Panc1 (cell line): ENCODE measurements around the gene WNT5A. TPM values are rescaled to one million over a fixed set of nuclear protein-coding genes. Genes with fewer than 3 reads are reported as not detected.

Source experiments
- ATAC-seq: fragments of 200-7000 bp; cut with Tn5 transposase; 2 replicates; pipeline ENCODE4 v1.9.1; 2020; ENCODE audit warnings: mild to moderate bottlenecking, moderate library complexity
- BruUV-seq: library from RNA; stranded (reverse); fragments of 400-500 nt; replicated peaks from 2 replicates; lab custom pipeline; 2021; lab: Mats Ljungman, UMichigan
- CTCF ChIA-PET: fragments of 300-600 bp; sonication (Branson Sonifier 250); formaldehyde crosslinking; loops from one replicate; lab custom pipeline; 2022; ENCODE audit warnings: antibody characterized with exemption; lab: Charles Lee
- POLR2A ChIA-PET: fragments of 300-600 bp; sonication (Branson Sonifier 250); formaldehyde crosslinking; loops from one replicate; lab custom pipeline; 2022; ENCODE audit warnings: antibody characterized with exemption; lab: Charles Lee
- DNase-seq: peaks from one replicate; pipeline ENCODE4 v3.0.0-alpha.2; 2010; ENCODE audit warnings: low read depth, low spot score
- H3K27ac ChIP-seq: 2 replicates; pipeline ENCODE4 v1.5.1; 2011; ENCODE audit warnings: mild to moderate bottlenecking, low read length, inconsistent platforms
- H3K27me3 ChIP-seq: fragments of 200-500 bp; sonication (Bioruptor generic); 2 replicates; pipeline ENCODE4 v1.6.0; 2014; ENCODE audit warnings: low read length, inconsistent platforms; ENCODE audit not compliant: control insufficient read depth, insufficient read depth
- H3K36me3 ChIP-seq: fragments of 200-500 bp; sonication (Bioruptor generic); 2 replicates; pipeline ENCODE4 v1.5.1; 2014; ENCODE audit warnings: inconsistent platforms, mild to moderate bottlenecking, low read length, moderate library complexity; ENCODE audit not compliant: control insufficient read depth, insufficient read depth
- H3K4me1 ChIP-seq: 2 replicates; pipeline ENCODE4 v1.5.1; 2011; ENCODE audit warnings: inconsistent platforms, mild to moderate bottlenecking, low read length, moderate library complexity; ENCODE audit not compliant: control insufficient read depth, insufficient read depth
- H3K4me3 ChIP-seq, 2 experiments: 2 replicates each; pipeline ENCODE4 v1.5.1; 2011 to 2012; ENCODE audit warnings: low read depth in 2 of 2, low read length in 2 of 2, mild to moderate bottlenecking in 2 of 2, inconsistent platforms in 1 of 2, moderate library complexity in 1 of 2
- H3K9me3 ChIP-seq: fragments of 200-500 bp; sonication (Bioruptor generic); 2 replicates; pipeline ENCODE4 v1.5.1; 2014; ENCODE audit warnings: low read depth, mild to moderate bottlenecking, inconsistent platforms, low read length, moderate library complexity; ENCODE audit not compliant: control insufficient read depth, insufficient read depth
- POLR2AphosphoS5 ChIP-seq: IDR thresholded peaks from 2 replicates; pipeline ENCODE4 v1.6.1; 2012; ENCODE audit warnings: mild to moderate bottlenecking, low read depth, low read length, moderate library complexity
- REST ChIP-seq, 2 experiments: IDR thresholded peaks; 2 replicates each; pipeline ENCODE4 v1.6.1; 2011 to 2012; ENCODE audit warnings: low read depth in 2 of 2, control low read depth in 1 of 2, low read length in 1 of 2, mild to moderate bottlenecking in 1 of 2, moderate library complexity in 1 of 2; ENCODE audit not compliant: insufficient read depth in 1 of 2
- SIN3A ChIP-seq: IDR thresholded peaks from 2 replicates; pipeline ENCODE4 v1.6.1; 2012; ENCODE audit warnings: low read depth, mild to moderate bottlenecking, low read length, moderate library complexity, borderline replicate concordance; ENCODE audit not compliant: insufficient read depth
- TCF7L2 ChIP-seq: IDR thresholded peaks from 2 replicates; pipeline ENCODE4 v1.6.1; 2011; ENCODE audit warnings: mild to moderate bottlenecking, low read depth, low read length, inconsistent platforms
- in situ Hi-C: cut with HindIII; loops from 2 replicates; pipeline ENCODE4 v1.10.0; 2016; ENCODE audit warnings: low sequenced_read_pairs, low pct_unique_long_range_greater_than_20kb
- intact Hi-C: fragments of 100-400 bp; cut with micrococcal nuclease; formaldehyde crosslinking; loops from one replicate; pipeline ENCODE4 v1.10.0; 2022; ENCODE audit not compliant: unreplicated experiment
- total RNA-seq: library from RNA; stranded (reverse); gene quantifications from one replicate; pipeline ENCODE4 v1.2.1, GENCODE V29; 2021; ENCODE audit not compliant: unreplicated experiment
- TF ChIP-seq, protein P1 (sequence below): fragments of 450-650 bp; IDR thresholded peaks from 2 replicates; pipeline ENCODE4 v1.5.1; 2017; ENCODE audit warnings: mild to moderate bottlenecking

WNT5A gene
- total RNA-seq, 1 experiment from 2014 or later = 0.54 TPM

- POLR2A ChIA-PET = no interaction called here
These were observed 27.3 kb downstream of the WNT5A start for GRCh38 chr3:55459838-55460237.

DNA sequence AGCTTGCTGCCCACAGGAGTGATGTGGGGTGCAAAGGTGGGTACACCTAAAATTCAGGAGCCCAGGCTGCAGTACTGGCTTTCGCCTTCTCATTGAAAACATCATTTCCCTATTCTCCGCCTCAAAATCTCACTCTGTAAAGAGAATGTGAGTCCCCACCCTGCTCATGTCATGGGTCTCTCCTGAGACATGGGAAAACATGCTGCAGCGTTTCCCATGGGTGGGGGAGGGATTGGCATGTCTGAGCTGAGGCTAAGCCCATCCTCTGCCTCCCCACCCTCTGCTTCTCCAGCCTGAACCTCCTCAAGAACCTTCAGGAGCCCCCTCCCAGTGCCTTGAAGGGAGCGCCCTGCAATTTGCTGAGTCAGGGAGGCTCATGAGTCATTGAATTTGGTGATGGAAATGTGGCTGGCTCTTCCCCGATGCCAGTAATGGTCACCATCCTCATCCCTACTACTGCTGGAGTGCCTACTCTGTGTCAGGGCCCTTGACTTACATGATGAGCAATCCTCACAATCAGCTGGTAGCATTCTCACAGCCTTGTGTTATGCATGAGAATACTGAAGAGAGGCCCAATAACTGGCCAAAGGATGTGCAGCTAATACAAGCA lies 28.8 kb downstream of the WNT5A start:
- in situ Hi-C loops (no loop called here), intact Hi-C loops (no loop called here)
- H3K9me3 ChIP-seq = no peaks in the 10 kb centered on the region
- H3K27ac ChIP-seq = no peak overlapping the region
- DNase-seq (no peak), ATAC-seq (no peak)
- POLR2A ChIA-PET = no interaction called here
- no peaks in the 10 kb centered on the region for H3K4me1 ChIP-seq
- BruUV-seq = no TSS peak
- no peak overlapping the region for H3K4me3 ChIP-seq
- H3K36me3 ChIP-seq = no peaks in the 10 kb centered on the region
- H3K27me3 ChIP-seq = no peaks in the 10 kb centered on the region
- no peak for TF ChIP-seq REST (IDR thresholded peaks at IDR 0.05; ENCODE audit: insufficient read depth in 1 of 2, low read depth in 2 of 2, low read length in 1 of 2)
- TF ChIP-seq, protein P1, sequence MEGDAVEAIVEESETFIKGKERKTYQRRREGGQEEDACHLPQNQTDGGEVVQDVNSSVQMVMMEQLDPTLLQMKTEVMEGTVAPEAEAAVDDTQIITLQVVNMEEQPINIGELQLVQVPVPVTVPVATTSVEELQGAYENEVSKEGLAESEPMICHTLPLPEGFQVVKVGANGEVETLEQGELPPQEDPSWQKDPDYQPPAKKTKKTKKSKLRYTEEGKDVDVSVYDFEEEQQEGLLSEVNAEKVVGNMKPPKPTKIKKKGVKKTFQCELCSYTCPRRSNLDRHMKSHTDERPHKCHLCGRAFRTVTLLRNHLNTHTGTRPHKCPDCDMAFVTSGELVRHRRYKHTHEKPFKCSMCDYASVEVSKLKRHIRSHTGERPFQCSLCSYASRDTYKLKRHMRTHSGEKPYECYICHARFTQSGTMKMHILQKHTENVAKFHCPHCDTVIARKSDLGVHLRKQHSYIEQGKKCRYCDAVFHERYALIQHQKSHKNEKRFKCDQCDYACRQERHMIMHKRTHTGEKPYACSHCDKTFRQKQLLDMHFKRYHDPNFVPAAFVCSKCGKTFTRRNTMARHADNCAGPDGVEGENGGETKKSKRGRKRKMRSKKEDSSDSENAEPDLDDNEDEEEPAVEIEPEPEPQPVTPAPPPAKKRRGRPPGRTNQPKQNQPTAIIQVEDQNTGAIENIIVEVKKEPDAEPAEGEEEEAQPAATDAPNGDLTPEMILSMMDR = no peak
- TF ChIP-seq SIN3A = no peak
- TF ChIP-seq POLR2AphosphoS5 = no peak
- TF ChIP-seq TCF7L2 = no peak
- CTCF ChIA-PET = no interaction called here

More at GRCh38 chr3:55459838-55460237, 27.3 kb downstream of the WNT5A start:
- H3K27ac ChIP-seq = no peak overlapping the region
- CTCF ChIA-PET = no interaction called here
- H3K4me1 ChIP-seq = no peaks in the 10 kb centered on the region
- H3K9me3 ChIP-seq = no peaks in the 10 kb centered on the region
- TF ChIP-seq REST (IDR thresholded peaks at IDR 0.05; ENCODE audit: insufficient read depth in 1 of 2, low read depth in 2 of 2, low read length in 1 of 2) (no peak), SIN3A (no peak), POLR2AphosphoS5 (no peak)
- TF ChIP-seq, protein P1 = no peak
- DNase-seq (no peak), ATAC-seq (no peak)
- in situ Hi-C loops = no loop called here
- no peaks in the 10 kb centered on the region for H3K36me3 ChIP-seq
- intact Hi-C loops = no loop called here
- no peak overlapping the region for H3K4me3 ChIP-seq
- H3K27me3 ChIP-seq = no peaks in the 10 kb centered on the region
- no TSS peak for BruUV-seq
